Smooth muscle cell (in vitro differentiated cells): ENCODE data around the gene CDKN2B. TPM values are rescaled to one million over a fixed set of nuclear protein-coding genes. Genes with fewer than 3 reads are reported as not detected.

Experiments used
- DNase-seq: peaks from one replicate; lab custom pipeline; 2025; ENCODE audit not compliant: unreplicated experiment; lab: John Stamatoyannopoulos, UW
- H2AFZ ChIP-seq: fragments of 200-600 bp; sonication (generic); 2 replicates; pipeline ENCODE4 v1.6.0; 2016; ENCODE audit warnings: antibody characterized with exemption, low read depth, mild to moderate bottlenecking
- H3F3A ChIP-seq: fragments of 200-600 bp; sonication (generic); 2 replicates; pipeline ENCODE4 v1.6.0; 2017; ENCODE audit warnings: antibody characterized with exemption, low read depth
- H3K27ac ChIP-seq: fragments of 200-600 bp; sonication (generic); 2 replicates; pipeline ENCODE4 v1.5.1; 2016; ENCODE audit warnings: low read depth, mild to moderate bottlenecking
- H3K27me3 ChIP-seq: fragments of 200-600 bp; sonication (generic); 2 replicates; pipeline ENCODE4 v1.6.1; 2016; ENCODE audit warnings: low read depth, mild to moderate bottlenecking
- H3K36me3 ChIP-seq: fragments of 200-600 bp; sonication (generic); 2 replicates; pipeline ENCODE4 v1.5.1; 2016; ENCODE audit warnings: low read depth
- H3K4me1 ChIP-seq: fragments of 200-600 bp; sonication (generic); 2 replicates; pipeline ENCODE4 v1.5.1; 2016; ENCODE audit warnings: low read depth
- H3K4me2 ChIP-seq: fragments of 200-600 bp; sonication (generic); 2 replicates; pipeline ENCODE4 v1.6.0; 2016; ENCODE audit warnings: mild to moderate bottlenecking
- H3K4me3 ChIP-seq: fragments of 200-600 bp; sonication (generic); 2 replicates; pipeline ENCODE4 v1.5.1; 2016; ENCODE audit warnings: mild to moderate bottlenecking
- H3K79me2 ChIP-seq: fragments of 200-600 bp; sonication (generic); 2 replicates; pipeline ENCODE4 v1.6.0; 2016; ENCODE audit warnings: low read depth, mild to moderate bottlenecking
- H3K9ac ChIP-seq: fragments of 200-600 bp; sonication (generic); 2 replicates; pipeline ENCODE4 v1.6.0; 2016; ENCODE audit warnings: low read depth
- H3K9me3 ChIP-seq: fragments of 200-600 bp; sonication (generic); replicated peaks from 2 replicates; pipeline ENCODE4 v1.5.1; 2016; ENCODE audit warnings: low read depth
- H4K20me1 ChIP-seq: fragments of 200-600 bp; sonication (generic); 2 replicates; pipeline ENCODE4 v1.6.0; 2016; ENCODE audit warnings: low read depth
- WGBS: methylation state at CpG from one replicate; pipeline ENCODE4 v1.1.7; 2016; ENCODE audit warnings: low lambda C conversion rate; 5-methylcytosine and 5-hydroxymethylcytosine counted together
- polyA plus RNA-seq: library from polyadenylated mRNA; unstranded; fragments of >200 nt; fragmentation: Nextera tagmentation; extraction: Ambion mirVana; gene quantifications from 2 replicates; pipeline ENCODE4 v1.2.1, GENCODE V29; 2016
- total RNA-seq: library from RNA; depleted of rRNA; stranded (reverse); fragments of >200 nt; gene quantifications from 2 replicates; pipeline ENCODE4 v1.2.3, GENCODE V29; 2014
- TF ChIP-seq, protein P1 (sequence below): fragments of 200-600 bp; sonication (generic); IDR thresholded peaks from 2 replicates; pipeline ENCODE4 v1.5.1; 2017; ENCODE audit warnings: borderline replicate concordance, mild to moderate bottlenecking, antibody characterized with exemption; ENCODE audit not compliant: insufficient read depth, poor library complexity, severe bottlenecking

Gene CDKN2B
- total and polyA plus RNA-seq, 2 experiments from 2014 or later = 116 to 184 TPM

GRCh38 chr9:21998026-21998425, 11.1 kb downstream of the CDKN2B start:
- no peaks in the 10 kb centered on the region for H3K27me3 ChIP-seq
- H3K36me3 ChIP-seq = no peaks in the 10 kb centered on the region
- no peak overlapping the region for H3K4me3 ChIP-seq
- no peak overlapping the region for H3K4me2 ChIP-seq
- peaks cover 9% of the 10 kb centered on the region for H3F3A ChIP-seq
- 69% methylated on average over 2 of the region's 2 CpGs for WGBS
- no peak overlapping the region for H3K27ac ChIP-seq
- no peak overlapping the region for H3K9ac ChIP-seq
- no peak for DNase-seq
- no peaks in the 10 kb centered on the region for H3K9me3 ChIP-seq
- no peak overlapping the region for H2AFZ ChIP-seq
- H3K4me1 ChIP-seq = peaks cover 16% of the 10 kb centered on the region
- TF ChIP-seq, protein P1, sequence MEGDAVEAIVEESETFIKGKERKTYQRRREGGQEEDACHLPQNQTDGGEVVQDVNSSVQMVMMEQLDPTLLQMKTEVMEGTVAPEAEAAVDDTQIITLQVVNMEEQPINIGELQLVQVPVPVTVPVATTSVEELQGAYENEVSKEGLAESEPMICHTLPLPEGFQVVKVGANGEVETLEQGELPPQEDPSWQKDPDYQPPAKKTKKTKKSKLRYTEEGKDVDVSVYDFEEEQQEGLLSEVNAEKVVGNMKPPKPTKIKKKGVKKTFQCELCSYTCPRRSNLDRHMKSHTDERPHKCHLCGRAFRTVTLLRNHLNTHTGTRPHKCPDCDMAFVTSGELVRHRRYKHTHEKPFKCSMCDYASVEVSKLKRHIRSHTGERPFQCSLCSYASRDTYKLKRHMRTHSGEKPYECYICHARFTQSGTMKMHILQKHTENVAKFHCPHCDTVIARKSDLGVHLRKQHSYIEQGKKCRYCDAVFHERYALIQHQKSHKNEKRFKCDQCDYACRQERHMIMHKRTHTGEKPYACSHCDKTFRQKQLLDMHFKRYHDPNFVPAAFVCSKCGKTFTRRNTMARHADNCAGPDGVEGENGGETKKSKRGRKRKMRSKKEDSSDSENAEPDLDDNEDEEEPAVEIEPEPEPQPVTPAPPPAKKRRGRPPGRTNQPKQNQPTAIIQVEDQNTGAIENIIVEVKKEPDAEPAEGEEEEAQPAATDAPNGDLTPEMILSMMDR = no peak
- peaks cover 14% of the 10 kb centered on the region for H4K20me1 ChIP-seq
- peaks cover 17% of the 10 kb centered on the region for H3K79me2 ChIP-seq

DNA sequence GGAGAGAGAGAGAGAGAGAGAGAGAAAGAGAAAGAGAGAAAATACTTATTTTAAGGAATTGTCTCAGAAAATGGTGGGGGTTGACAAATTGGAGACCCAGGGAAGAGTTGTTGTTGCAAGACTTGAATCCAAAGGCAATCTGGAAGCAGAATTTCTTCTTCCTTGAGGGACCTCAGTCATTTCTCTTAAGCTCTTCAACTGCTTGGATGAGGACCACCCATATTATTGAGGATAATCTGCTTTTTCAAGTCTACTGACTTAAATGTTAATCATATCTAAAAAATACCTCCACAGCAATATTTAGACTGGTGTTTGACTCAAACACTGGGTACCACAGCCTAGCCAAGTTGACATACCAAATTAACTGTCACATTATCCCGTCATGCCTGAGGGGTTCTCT, 11.6 kb downstream of the CDKN2B start:
- Histone ChIP-seq H3K9ac (no peak overlapping the region), H4K20me1 (peaks cover 9% of the 10 kb centered on the region), H3K27me3 (no peaks in the 10 kb centered on the region), H3K79me2 (peaks cover 19% of the 10 kb centered on the region), H3K4me1 (peaks cover 16% of the 10 kb centered on the region), H3K4me3 (no peak overlapping the region), H3K27ac (no peak overlapping the region), H3K36me3 (no peaks in the 10 kb centered on the region), H2AFZ (no peak overlapping the region), H3K9me3 (no peaks in the 10 kb centered on the region), H3K4me2 (no peak overlapping the region), H3F3A (peaks cover 8% of the 10 kb centered on the region)
- WGBS = 79% methylated on average over 1 of the region's 1 CpG
- TF ChIP-seq, protein P1 = no peak
- no peak for DNase-seq

DNA sequence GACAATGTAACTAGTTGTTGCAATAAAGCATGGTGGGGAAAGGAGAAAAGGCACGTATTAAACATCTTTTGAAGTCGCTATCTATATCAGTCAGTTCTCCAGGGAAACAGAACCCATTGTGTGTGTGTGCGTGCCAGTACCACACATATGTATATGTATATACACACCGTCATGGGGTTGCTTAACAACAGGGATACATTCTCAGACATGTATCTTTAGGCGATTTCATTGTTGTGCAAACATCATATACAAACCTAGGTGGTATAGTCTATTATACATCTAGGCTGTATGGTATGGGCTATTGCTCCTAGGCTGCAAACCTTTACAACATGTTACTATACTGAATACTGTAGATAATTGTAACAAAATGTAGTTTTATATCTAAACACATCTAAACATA, 12.2 kb downstream of the CDKN2B start:
- Histone ChIP-seq H3F3A (peaks cover 8% of the 10 kb centered on the region), H3K27ac (peak overlapping the region; percentile 90), H3K27me3 (no peaks in the 10 kb centered on the region), H3K36me3 (no peaks in the 10 kb centered on the region), H3K4me3 (no peak overlapping the region), H3K79me2 (peaks cover 25% of the 10 kb centered on the region), H3K9me3 (no peaks in the 10 kb centered on the region), H4K20me1 (peaks cover 4% of the 10 kb centered on the region), H3K4me1 (peaks cover 16% of the 10 kb centered on the region), H3K9ac (no peak overlapping the region), H2AFZ (no peak overlapping the region), H3K4me2 (peak overlapping the region; percentile 83)
- TF ChIP-seq, protein P1 = no peak
- WGBS = 66% methylated on average over 5 of the region's 5 CpGs
- no peak for DNase-seq

DNA sequence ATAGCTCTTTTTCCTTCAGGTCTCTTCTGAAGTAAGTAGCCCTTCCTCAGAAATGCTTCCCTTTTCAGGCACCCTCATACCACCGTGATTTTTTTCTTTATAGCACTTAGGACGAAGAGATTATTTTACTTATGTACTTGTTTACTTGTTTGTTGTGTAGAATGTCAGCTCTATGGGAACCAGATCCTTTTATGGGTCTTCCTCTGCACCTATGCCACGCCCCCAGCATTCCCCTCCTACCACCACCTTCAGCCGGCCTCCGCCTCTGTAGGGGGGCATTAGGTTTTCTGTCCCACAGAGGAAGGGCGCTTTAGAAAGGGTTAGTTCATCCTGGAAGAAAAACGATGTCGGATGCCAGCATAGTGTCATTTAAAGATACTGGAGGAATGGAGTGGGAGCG, 12.7 kb downstream of the CDKN2B start:
- H3K4me1 ChIP-seq = peaks cover 16% of the 10 kb centered on the region
- no peaks in the 10 kb centered on the region for H3K36me3 ChIP-seq
- peaks cover 8% of the 10 kb centered on the region for H3F3A ChIP-seq
- DNase-seq = no peak
- peaks cover 4% of the 10 kb centered on the region for H3K27me3 ChIP-seq
- H3K9me3 ChIP-seq = no peaks in the 10 kb centered on the region
- TF ChIP-seq, protein P1 = no peak
- peak overlapping the region; percentile 84 for H3K4me3 ChIP-seq
- peak overlapping the region; percentile 90 for H3K27ac ChIP-seq
- no peak overlapping the region for H3K9ac ChIP-seq
- peaks cover 29% of the 10 kb centered on the region for H3K79me2 ChIP-seq
- no peaks in the 10 kb centered on the region for H4K20me1 ChIP-seq
- peak overlapping the region; percentile 83 for H3K4me2 ChIP-seq
- H2AFZ ChIP-seq = no peak overlapping the region
- WGBS = 56% methylated on average over 9 of the region's 9 CpGs
